GM19238 (cell line): ENCODE results near the gene C19orf25.

Experiments
- DNase-seq: peaks from one replicate; pipeline ENCODE4 v3.0.0; 2011; ENCODE audit warnings: low spot score; ENCODE audit not compliant: insufficient read length

Gene C19orf25

GRCh38 chr19:1466461-1467214 is 12.4 kb downstream of the C19orf25 start:
- DNase-seq, result no peak

GRCh38 chr19:1466018-1466460 is 13.0 kb downstream of the C19orf25 start:
- DNase-seq, result no peak

GRCh38 chr19:1465191-1466016 is 13.6 kb downstream of the C19orf25 start:
- DNase-seq, result no peak

GRCh38 chr19:1461862-1462261 is 17.2 kb downstream of the C19orf25 start:
- DNase-seq, result no peak

- DNase-seq, result no peak
These were observed 18.7 kb downstream of the C19orf25 start for GRCh38 chr19:1460033-1460995.

GRCh38 chr19:1459479-1459878 is 19.5 kb downstream of the C19orf25 start:
- no peak for DNase-seq

GRCh38 chr19:1457892-1458291 is 21.1 kb downstream of the C19orf25 start:
- DNase-seq, result no peak

GRCh38 chr19:1457031-1457739 is 21.8 kb downstream of the C19orf25 start:
- DNase-seq, result no peak

GRCh38 chr19:1456121-1456900 is 22.7 kb downstream of the C19orf25 start:
- no peak for DNase-seq

GRCh38 chr19:1455336-1456120 is 23.5 kb downstream of the C19orf25 start:
- DNase-seq, result peak; percentile 72

- no peak for DNase-seq
These were observed 24.0 kb downstream of the C19orf25 start for GRCh38 chr19:1455002-1455335.

GRCh38 chr19:1453525-1454364 is 25.3 kb downstream of the C19orf25 start:
- DNase-seq, result no peak

GRCh38 chr19:1452802-1453524 is 26.1 kb downstream of the C19orf25 start:
- no peak for DNase-seq

- DNase-seq, result no peak
These were observed 26.9 kb downstream of the C19orf25 start for GRCh38 chr19:1451916-1452801.

GRCh38 chr19:1450735-1451731 is 28.0 kb downstream of the C19orf25 start:
- no peak for DNase-seq
